ENCODE results near the gene C11orf16.

GRCh38 chr11:8973121-8973520 is 40.4 kb upstream of the C11orf16 start:
- TF ChIP-seq CTCF (IDR thresholded peaks at IDR 0.05), result no peak
- no peak for TF ChIP-seq POLR2AphosphoS5 (IDR thresholded peaks at IDR 0.05)
